GM23338 (cell line): ENCODE data around the gene ARL6IP1. TPM values are rescaled to one million over a fixed set of nuclear protein-coding genes. Genes with fewer than 3 reads are reported as not detected.

Experiments used
- ATAC-seq: fragments of 200-7000 bp; cut with Tn5 transposase; 3 replicates; pipeline ENCODE4 v1.9.1; 2020
- DNase-seq: peaks from one replicate; pipeline ENCODE4 v3.0.0-alpha.2; 2015; ENCODE audit warnings: low spot score
- H2AFZ ChIP-seq: fragments of 200-600 bp; sonication (generic); 2 replicates; pipeline ENCODE4 v1.8.0; 2016; ENCODE audit warnings: antibody characterized with exemption, mild to moderate bottlenecking, moderate library complexity
- H3F3A ChIP-seq: fragments of 200-600 bp; sonication (generic); replicated peaks from 2 replicates; pipeline ENCODE4 v1.8.0; 2017; ENCODE audit warnings: antibody characterized with exemption, mixed run types, low read depth
- H3K27ac ChIP-seq: fragments of 200-600 bp; sonication (generic); 2 replicates; pipeline ENCODE4 v1.6.1; 2016; ENCODE audit warnings: low read depth
- H3K27me3 ChIP-seq: fragments of 200-600 bp; sonication (generic); 2 replicates; pipeline ENCODE4 v1.8.0; 2016; ENCODE audit warnings: mild to moderate bottlenecking, mixed run types, moderate library complexity; ENCODE audit not compliant: insufficient read depth
- H3K36me3 ChIP-seq: fragments of 200-600 bp; sonication (generic); 2 replicates; pipeline ENCODE4 v1.8.0; 2016; ENCODE audit warnings: mild to moderate bottlenecking; ENCODE audit not compliant: insufficient read depth
- H3K4me1 ChIP-seq: fragments of 200-600 bp; sonication (generic); 2 replicates; pipeline ENCODE4 v1.8.0; 2016; ENCODE audit warnings: mild to moderate bottlenecking, moderate library complexity; ENCODE audit not compliant: insufficient read depth
- H3K4me2 ChIP-seq: fragments of 200-600 bp; sonication (generic); 2 replicates; pipeline ENCODE4 v1.7.1; 2017; ENCODE audit warnings: mixed run types
- H3K4me3 ChIP-seq: fragments of 200-600 bp; sonication (generic); 2 replicates; pipeline ENCODE4 v1.6.1; 2016; ENCODE audit warnings: mixed run types
- H3K79me2 ChIP-seq: fragments of 200-600 bp; sonication (generic); replicated peaks from 2 replicates; pipeline ENCODE4 v1.8.0; 2017; ENCODE audit warnings: mild to moderate bottlenecking; ENCODE audit not compliant: insufficient read depth
- H3K9me2 ChIP-seq: fragments of 200-600 bp; sonication (generic); 2 replicates; pipeline ENCODE4 v1.8.0; 2017; ENCODE audit not compliant: insufficient read depth
- H4K20me1 ChIP-seq: fragments of 200-600 bp; sonication (generic); replicated peaks from 2 replicates; pipeline ENCODE4 v1.8.0; 2017; ENCODE audit warnings: mild to moderate bottlenecking; ENCODE audit not compliant: insufficient read depth
- H3K27ac Mint-ChIP-seq: 2 replicates; pipeline ENCODE4 v1.8.0; 2020; ENCODE audit warnings: inconsistent platforms, mild to moderate bottlenecking, moderate library complexity, mixed read lengths
- H3K27me3 Mint-ChIP-seq: 3 replicates; pipeline ENCODE4 v1.8.0; 2022; ENCODE audit warnings: low read depth, mild to moderate bottlenecking, moderate library complexity, mixed read lengths, inconsistent platforms; ENCODE audit not compliant: insufficient read depth, poor library complexity
- H3K36me3 Mint-ChIP-seq: 3 replicates; pipeline ENCODE4 v1.8.0; 2021; ENCODE audit warnings: low read depth, mild to moderate bottlenecking, inconsistent platforms, moderate library complexity, mixed read lengths
- H3K4me1 Mint-ChIP-seq: 3 replicates; pipeline ENCODE4 v1.8.0; 2020; ENCODE audit warnings: mild to moderate bottlenecking, inconsistent platforms, mixed read lengths
- H3K4me3 Mint-ChIP-seq: 3 replicates; pipeline ENCODE4 v1.8.0; 2021; ENCODE audit warnings: moderate library complexity, mild to moderate bottlenecking, inconsistent platforms, mixed read lengths
- H3K9me3 Mint-ChIP-seq: 3 replicates; pipeline ENCODE4 v1.8.0; 2020; ENCODE audit warnings: moderate library complexity, mild to moderate bottlenecking, inconsistent platforms, mixed read lengths
- CREB1 ChIP-seq: fragments of 250-450 bp; sonication (Bioruptor Pico); IDR thresholded peaks from 2 replicates; pipeline ENCODE4 v1.5.0; 2020; ENCODE audit warnings: low read depth, mild to moderate bottlenecking, moderate library complexity
- CTCF ChIP-seq, 2 experiments: fragments of 200-600 bp in 1 of 2; sonication (generic) in 1 of 2; conservative IDR thresholded peaks; 2 replicates each; pipeline versions ENCODE4 v1.5.1 to v1.6.1; 2016 to 2017; ENCODE audit warnings: antibody characterized with exemption in 2 of 2, low read depth in 2 of 2, mild to moderate bottlenecking in 2 of 2, moderate library complexity in 1 of 2
- ETS1 ChIP-seq: IDR thresholded peaks from 2 replicates; pipeline ENCODE4 v1.6.1; 2016; ENCODE audit warnings: antibody characterized with exemption
- EZH2 ChIP-seq: fragments of 200-600 bp; sonication (generic); IDR thresholded peaks from one replicate; pipeline ENCODE4 v1.8.0; 2017; ENCODE audit warnings: antibody characterized with exemption, mild to moderate bottlenecking, low read depth; ENCODE audit not compliant: unreplicated experiment
- NANOG ChIP-seq: IDR thresholded peaks from 2 replicates; pipeline ENCODE4 v1.6.1; 2016; ENCODE audit warnings: antibody characterized with exemption, borderline replicate concordance
- POLR2AphosphoS5 ChIP-seq: IDR thresholded peaks from 2 replicates; pipeline ENCODE4 v1.6.1; 2016; ENCODE audit warnings: antibody characterized with exemption, low read depth
- REST ChIP-seq: IDR thresholded peaks from one replicate; pipeline ENCODE4 v1.6.1; 2018; ENCODE audit warnings: antibody characterized with exemption; ENCODE audit not compliant: unreplicated experiment
- ZNF331 ChIP-seq: fragments of 250-450 bp; sonication (Bioruptor Pico); IDR thresholded peaks from 2 replicates; pipeline ENCODE4 v1.5.0; 2020; ENCODE audit warnings: low read depth, mild to moderate bottlenecking, moderate library complexity
- ZNF462 ChIP-seq: fragments of 250-450 bp; sonication (Bioruptor Pico); IDR thresholded peaks from 2 replicates; pipeline ENCODE4 v1.5.0; 2020; ENCODE audit warnings: mild to moderate bottlenecking, moderate library complexity
- polyA plus RNA-seq: library from polyadenylated mRNA; unstranded; fragments of >200 nt; fragmentation: Nextera tagmentation; extraction: Ambion mirVana; gene quantifications from 2 replicates; pipeline ENCODE4 v1.2.1, GENCODE V29; 2016
- total RNA-seq: library from RNA; depleted of rRNA; stranded (reverse); fragments of >200 nt; shearing (Covaris generic); gene quantifications from 2 replicates; pipeline ENCODE4 v1.2.3, GENCODE V29; 2014

Gene ARL6IP1
- total and polyA plus RNA-seq, 2 experiments from 2014 or later, result 192 to 250 TPM

- no peak for TF ChIP-seq ZNF331
- TF ChIP-seq NANOG, result no peak
- no peak for TF ChIP-seq CTCF (conservative IDR thresholded peaks at IDR 0.05; ENCODE audit: low read depth in 2 of 2)
- TF ChIP-seq EZH2, result no peak
- no peak for TF ChIP-seq CREB1 (CRISPR knock-in tag)
- TF ChIP-seq POLR2AphosphoS5, result no peak
- TF ChIP-seq REST, result no peak
Measured at GRCh38 chr16:18796377-18796776, 5.0 kb downstream of the ARL6IP1 start (continued).

GRCh38 chr16:18792836-18793433, 8.4 kb downstream of the ARL6IP1 start:
- H3K4me3 Mint-ChIP-seq, result no peak overlapping the region
- H3K9me3 Mint-ChIP-seq, result no peaks in the 10 kb centered on the region
- peaks cover 8% of the 10 kb centered on the region for H3K4me1 Mint-ChIP-seq
- Histone ChIP-seq H3K79me2 (peaks cover 49% of the 10 kb centered on the region), H4K20me1 (peaks cover 38% of the 10 kb centered on the region), H3K27me3 (no peaks in the 10 kb centered on the region), H3K4me3 (no peak overlapping the region), H3K27ac (no peak overlapping the region), H3K4me1 (peaks cover 12% of the 10 kb centered on the region), H3K4me2 (no peak overlapping the region), H3F3A (peaks cover 25% of the 10 kb centered on the region), H3K9me2 (no peaks in the 10 kb centered on the region), H2AFZ (no peak overlapping the region), H3K36me3 (peaks cover 73% of the 10 kb centered on the region)
- H3K36me3 Mint-ChIP-seq, result peaks cover 91% of the 10 kb centered on the region
- ATAC-seq (no peak), DNase-seq (no peak)
- no peak overlapping the region for H3K27ac Mint-ChIP-seq
- peaks cover 10% of the 10 kb centered on the region for H3K27me3 Mint-ChIP-seq
- TF ChIP-seq ZNF462 (no peak), CREB1 (CRISPR knock-in tag) (no peak), ETS1 (no peak), POLR2AphosphoS5 (no peak), CTCF (conservative IDR thresholded peaks at IDR 0.05; ENCODE audit: low read depth in 2 of 2) (no peak)
